NCI-H460 (cell line): ENCODE measurements around the gene C2orf76. TPM values are rescaled to one million over a fixed set of nuclear protein-coding genes. Genes with fewer than 3 reads are reported as not detected.
"Not testable (repeated sequence)": the region's sequence is repeated elsewhere in the genome, so short reads cannot be mapped to it uniquely, and the experiment has no call there.

ENCODE experiments used
- DNase-seq: peaks from one replicate; pipeline ENCODE4 v3.0.0-alpha.2; 2016; ENCODE audit warnings: low read depth; ENCODE audit errors: extremely low read depth
- total RNA-seq: library from RNA; depleted of rRNA; stranded (reverse); fragments of >200 nt; shearing (Covaris generic); gene quantifications from 2 replicates; pipeline ENCODE4 v1.2.3, GENCODE V29; 2014

The C2orf76 gene
- total RNA-seq, 1 experiment from 2014 or later: 24.0 TPM

DNA sequence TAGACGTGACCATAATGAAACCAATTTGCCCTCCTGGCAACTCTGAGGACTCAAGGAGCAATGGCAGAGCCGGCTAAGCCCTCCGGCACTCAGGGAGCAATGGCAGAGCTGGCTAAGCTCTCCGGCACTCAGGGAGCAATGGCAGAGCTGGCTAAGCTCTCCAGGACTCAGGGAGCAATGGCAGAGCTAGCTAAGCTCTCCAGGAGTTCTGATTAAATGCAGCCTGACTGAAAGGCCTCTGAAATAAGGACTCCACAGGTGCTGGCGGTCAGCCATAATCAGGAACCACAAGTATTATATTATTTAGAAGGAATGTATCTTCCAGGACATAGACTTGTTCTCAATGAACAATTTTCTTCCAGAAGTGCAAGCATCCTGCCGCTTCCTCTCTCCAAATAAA lies 65.2 kb downstream of the C2orf76 start:
- no peak for DNase-seq

DNA sequence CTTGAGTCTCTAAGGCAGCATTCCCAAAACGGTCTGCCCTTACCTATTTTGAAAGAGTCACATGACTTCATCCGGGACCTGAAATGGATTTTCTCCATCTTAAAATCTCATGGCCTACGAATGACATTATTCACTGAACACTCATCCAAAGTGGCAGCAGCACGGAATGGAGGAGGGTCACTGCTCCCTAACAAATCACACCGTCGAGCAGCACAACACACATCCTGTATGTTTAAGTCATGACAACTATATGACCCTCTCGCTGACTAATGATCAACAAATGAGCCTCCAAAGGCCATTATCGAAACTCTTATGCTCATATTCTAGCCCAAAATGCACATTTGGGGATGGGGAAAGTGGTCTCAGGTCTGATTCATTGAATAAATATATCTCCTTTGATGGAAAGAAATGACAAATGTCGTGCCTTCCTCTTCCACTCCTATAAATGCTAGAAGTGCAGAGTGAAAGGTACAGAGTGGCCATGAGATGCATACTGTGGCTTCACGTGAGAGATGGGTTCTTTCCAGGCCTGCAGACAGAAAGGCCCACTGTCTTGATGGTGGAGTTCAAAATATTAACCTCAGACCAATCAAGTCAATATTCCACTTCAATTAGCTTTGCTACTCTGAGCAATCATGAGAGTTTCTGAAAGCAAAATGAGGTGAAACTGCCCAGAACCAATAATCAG lies 70.8 kb downstream of the C2orf76 start:
- DNase-seq: no peak

DNA sequence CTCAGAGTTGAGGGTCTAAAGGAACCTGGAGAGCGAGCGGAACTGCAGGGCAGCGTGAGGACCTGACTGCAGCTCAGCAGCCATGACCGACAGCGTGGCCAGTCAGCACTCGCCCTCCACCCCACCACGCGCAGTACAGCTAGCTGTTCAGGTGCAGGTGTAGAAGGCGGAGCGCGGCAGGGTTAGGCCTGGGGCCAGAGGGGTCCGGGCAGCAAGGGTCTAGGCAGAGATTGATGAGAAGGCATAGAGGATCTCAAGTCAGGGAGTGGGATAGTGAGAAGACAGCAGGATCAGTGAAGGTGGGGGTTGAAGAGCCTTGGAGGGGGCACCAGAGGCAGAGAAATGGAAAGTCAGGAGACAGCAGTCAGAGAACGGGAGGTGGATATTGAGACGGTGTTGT lies 72.0 kb downstream of the C2orf76 start:
- DNase-seq: no peak

DNA sequence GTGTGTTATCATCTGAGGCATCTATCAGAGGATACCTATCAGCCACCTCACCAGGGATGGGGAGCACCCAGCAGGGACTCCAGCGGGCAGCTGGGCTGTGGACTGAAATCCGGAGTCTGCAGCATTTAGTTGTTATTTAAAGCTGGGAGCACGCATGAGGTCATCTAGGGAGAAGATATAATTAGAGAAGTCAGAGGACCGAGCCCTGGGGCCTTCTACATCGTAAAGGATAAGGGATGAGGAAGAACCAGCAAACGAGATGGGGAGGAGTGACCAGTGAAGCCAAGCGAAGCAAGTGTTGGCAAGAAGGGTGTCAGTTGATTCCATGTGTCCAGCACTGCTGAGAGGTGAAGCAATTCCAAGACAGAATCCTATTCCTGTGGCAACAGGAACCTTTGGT lies 72.7 kb downstream of the C2orf76 start:
- no peak for DNase-seq

DNA sequence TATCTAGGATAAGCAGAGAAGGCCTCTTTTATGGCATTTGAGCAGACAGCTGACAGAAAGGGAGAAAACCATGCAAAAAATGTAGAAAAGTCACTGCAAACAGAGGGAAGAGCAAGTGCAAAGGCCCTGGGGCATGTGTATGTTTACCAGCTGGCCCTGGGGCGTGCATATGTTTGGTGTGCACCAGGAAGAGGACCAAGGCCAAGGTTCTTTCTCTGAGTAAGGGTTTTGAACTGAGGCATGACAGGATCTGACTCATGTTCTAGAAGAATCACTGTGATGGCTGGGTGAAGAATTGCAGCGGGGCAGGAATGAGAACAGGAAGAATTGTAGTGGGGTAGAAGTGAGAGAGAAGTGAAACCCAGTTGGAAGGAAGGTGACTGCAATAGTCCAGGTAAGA lies 73.4 kb downstream of the C2orf76 start:
- DNase-seq: no peak

DNA sequence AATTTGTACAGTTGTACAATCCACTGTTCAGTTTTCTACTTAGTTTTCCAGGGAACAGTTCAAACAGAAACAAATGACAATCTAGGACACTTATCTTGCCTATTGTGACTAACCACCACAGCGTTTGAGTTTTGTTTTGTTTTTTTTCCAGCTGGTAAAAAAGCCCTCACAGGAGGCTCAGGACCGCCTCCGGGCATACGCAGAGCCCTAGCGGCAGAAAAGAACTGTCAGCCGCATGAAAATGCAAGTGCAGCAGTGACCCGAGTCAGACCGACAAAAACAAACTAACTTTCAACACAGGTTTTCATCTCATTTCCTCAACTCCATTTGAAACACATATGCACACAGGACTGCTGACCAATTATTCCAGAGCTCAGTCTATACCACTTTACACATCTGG lies 74.4 kb downstream of the C2orf76 start:
- no peak for DNase-seq

DNA sequence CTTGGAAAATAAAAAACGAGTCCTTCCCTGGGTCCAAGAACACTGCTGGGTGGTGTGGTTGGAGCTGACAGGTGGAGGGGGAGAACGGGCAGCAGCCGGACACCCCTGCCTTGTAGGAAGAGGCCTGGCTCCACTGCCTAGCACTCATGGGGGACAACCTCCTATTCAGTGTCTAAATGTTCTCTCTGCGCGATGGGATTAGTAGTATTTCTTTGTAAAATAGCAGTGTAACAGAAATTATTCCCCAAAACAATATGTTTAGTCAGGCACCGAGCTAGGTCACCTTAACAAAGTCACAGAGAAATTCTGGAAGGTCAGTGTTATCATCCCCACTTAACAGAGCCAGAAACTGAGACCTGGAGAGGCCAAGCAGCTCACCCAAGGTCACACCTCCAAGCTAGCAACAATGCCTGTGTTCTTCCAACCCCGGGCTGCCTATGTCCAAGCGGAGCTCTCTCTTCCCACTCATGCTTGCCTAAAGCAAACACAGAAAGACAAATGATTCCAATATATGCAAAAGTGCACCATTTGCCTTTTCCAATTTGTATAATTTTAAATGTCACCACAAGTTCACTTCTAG lies 75.0 kb downstream of the C2orf76 start:
- DNase-seq: no peak

DNA sequence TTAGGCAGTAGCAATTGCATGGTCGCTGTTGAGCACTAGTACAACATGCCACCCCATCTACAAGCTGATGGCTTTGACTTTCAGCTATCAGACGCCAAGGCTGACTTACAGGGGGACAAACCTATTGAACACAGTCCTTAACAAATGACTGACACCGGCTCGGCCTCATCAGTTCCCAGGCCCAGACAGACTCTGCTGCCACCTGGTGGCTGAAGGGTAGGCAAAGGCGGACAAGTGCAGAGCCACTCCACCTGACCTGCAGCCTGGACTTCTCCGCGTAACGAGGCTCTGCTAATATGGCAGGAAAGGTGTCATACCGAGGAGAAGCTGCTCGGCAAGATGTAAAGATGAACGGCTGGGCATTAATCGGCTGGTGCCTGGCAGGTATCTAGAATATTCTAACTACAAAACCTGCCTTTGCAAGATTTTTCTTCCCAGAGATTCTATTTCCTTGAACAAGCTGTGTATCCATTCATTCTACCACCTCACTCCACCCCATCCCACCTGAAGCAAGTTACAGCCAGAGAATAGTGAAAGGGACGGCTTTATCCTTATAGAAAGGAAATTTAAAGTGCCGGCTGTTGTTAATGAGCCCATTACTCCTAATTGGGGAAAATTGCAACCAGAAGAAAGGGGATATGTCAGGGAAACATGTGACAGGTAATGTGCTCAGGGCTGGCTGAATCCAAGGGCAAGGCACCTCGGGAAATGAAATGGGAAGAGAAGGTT lies 75.6 kb downstream of the C2orf76 start:
- peak; percentile 62 for DNase-seq

DNA sequence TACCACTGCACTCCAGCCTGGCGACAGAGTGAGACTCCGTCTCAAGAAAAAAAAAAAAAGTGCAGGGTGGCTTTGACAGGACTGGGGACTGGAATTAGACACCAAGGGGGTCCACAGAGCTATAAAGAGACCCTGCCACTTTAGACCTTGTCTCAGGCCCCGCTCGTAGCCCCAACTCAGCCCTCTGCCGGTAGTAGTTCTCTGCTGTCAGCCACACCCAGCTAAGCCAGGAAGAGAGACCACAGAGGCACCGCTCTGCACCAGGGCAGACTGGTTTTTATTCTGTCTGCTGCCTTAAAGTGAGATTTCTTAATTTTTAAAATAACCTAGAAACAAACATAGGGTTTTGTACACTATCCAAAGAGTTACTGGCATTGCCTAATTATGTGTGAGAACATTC lies 77.0 kb downstream of the C2orf76 start:
- no peak for DNase-seq

DNA sequence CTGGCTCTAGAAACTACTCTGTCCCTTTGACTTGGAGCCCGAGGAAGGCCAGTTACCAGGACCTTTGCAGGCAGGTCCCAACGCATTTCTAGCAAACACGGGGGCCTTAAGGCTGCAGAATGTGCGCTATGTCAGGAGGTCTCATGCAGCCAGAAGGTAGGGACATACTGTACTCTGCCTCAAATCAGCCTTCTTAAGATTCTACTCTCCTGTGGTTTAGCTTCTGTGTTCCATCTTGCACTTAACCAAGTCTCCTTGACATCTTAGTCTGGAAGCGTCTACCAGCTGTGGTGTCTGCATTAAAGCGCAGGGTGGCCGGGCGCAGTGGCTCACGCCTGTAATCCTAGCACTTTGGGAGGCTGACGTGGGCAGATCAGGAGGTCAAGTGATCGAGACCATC lies 77.5 kb downstream of the C2orf76 start:
- no peak for DNase-seq

DNA sequence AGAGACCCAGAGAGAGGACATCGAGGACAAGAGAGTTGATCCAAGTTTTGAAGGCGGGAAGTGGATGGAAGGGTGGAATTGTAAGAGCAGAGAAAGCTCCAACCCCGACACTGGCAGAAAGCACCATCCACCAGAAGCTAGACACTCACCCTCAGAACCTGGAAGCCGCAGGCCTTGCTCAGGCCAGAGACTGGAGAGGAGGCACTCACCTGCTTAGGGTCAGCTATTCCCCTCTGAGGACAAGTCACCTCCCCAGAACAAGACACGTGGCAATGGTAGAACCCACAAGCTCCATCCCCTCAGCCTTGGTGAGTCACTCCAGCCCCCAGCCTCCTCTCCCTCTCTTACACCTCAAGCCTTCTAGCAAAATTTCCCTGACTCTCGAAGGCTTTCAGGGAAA lies 78.1 kb downstream of the C2orf76 start:
- DNase-seq: no peak

DNA sequence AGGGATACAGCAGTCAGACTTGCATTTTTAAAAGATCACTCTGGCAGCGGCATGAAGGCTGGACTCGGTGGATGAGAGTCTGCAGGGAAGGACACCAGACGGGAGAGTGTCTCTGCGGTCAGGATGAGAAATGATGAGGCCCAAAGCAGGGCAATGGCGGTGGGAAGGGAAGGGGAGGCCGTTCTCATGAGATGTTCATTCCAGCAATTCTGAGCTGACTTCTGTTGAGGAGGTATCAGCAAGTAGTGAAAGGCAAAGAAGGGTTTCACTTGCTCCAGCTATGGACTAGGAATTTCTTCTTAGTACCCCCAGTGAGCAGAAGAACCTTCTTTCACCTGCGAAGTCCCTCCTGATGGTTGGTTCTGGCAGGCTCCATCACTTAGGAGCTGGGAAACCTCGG lies 80.0 kb downstream of the C2orf76 start:
- no peak for DNase-seq

DNA sequence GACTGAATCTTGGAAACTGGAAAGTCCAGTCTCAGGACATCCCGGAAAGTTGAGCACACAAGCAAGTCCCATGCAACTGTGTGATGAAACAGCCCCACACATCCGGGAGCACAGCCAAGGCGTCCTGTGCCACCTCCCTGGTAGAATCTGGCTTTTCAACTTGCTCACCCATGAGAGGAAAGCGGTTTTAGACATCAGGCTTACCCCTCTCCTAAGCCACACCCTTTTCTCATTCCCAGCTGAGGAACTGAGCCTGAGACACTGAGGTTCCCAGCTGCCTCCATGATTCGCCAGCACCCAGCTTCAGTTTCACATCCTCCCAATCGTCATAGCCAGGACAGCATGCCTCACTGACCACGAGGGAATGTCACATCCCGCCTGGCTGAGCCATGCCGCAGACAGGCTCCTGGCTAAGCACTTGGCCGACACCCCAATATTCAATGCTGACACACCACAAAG lies 82.7 kb downstream of the C2orf76 start:
- no peak for DNase-seq

DNA sequence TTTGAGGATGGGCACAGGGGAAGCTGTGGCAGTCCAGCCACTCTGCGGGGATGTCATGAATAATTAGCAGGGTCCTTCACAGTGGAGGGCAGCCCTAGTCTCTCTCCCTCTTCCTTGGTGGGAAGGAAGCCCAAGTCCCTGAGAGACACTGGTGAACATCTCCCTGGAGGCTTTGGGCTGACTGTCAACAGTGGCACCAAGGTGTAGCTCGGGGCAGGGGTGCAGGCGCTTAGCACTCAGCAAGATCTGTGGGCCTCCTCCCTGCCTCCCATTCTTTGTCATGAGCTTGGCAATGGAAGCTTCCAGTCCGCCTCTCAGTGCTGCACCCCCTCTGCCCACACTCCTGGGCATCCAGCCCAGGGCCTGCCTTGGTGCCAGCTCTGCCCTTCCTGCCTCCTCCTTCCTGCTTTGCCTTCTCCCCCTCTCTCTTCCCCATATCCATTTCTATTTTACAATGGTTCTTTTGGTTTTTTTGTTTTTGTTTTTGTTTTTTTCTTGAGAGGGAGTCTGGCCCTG lies 83.6 kb downstream of the C2orf76 start:
- no peak for DNase-seq

DNA sequence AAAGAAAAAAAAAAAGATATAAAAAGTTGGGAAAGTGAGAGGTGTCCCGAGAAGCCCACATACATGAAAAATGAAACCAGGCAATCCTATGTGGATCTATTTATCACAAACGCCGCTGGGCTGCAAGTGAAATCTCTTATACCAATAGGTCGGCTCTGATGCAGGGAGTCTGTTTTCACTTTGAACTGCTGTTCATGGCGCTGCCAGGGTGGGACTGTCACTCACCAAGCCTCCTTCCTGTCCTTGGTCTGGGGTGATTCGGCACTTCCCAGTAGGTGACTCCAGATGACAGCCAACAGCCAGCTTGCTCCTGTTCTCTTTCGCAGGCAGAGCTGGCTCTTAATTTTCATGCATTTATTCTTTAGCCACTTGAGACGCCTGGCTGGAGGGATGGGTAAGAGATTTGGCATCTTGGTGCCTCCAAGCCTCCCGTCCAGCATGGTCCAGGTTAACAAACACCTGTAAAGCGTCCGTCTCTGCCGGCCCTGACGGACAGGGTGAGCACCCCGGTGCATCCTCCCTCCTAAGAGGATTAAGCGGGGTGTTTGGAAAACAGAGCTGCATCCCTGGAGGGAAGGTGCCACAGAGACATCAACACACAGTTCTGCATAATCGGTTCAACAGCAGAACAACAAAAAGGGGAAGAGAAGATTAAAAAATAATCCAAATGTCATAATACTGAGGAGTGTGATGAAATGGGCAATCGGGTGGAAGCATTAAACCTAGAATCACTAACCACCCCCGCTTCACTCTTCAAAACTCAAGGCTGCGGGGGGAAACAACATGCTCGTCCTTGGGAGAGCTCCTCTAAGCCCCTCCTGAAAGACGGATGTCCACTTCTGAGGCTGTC lies 84.3 kb downstream of the C2orf76 start:
- DNase-seq: no peak

DNA sequence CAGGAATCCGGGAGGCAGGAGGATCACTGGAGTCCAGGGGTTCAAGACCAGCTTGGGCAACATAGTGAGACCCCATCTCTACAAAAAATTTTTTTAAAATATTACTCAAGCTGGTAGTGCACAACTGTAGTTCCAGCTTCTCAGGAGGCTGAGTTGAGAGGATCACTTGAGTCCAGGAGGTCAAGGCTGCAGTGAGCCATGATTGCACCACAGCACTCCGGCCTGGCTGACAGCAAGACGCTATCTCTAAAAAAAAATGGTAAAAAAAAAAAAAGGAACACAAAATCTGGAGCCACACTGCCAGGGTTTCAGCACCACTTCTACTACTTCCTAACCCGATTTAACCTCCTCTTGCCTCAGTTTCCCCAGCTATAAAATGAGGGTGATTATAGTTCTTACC lies 86.0 kb downstream of the C2orf76 start:
- DNase-seq: no peak

DNA sequence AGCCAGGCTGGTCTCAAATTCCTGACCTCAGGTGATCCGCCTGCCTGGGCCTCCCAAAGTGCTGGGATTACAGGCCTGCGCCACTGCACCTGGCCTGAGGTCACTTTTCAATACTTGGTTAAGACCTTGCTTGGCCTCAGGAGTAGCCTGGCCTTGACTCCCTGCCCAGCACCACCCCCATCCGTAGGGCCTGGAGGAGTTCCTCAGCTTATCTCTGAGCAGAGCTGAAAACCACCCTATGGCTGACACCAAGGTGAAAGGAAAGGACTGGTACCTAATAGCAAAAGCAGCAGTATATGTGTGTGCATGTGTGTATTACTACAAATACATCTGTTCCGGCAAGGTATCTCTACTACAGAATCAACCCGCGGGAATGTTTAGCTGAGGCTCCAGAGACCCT lies 87.0 kb downstream of the C2orf76 start:
- no peak for DNase-seq

DNA sequence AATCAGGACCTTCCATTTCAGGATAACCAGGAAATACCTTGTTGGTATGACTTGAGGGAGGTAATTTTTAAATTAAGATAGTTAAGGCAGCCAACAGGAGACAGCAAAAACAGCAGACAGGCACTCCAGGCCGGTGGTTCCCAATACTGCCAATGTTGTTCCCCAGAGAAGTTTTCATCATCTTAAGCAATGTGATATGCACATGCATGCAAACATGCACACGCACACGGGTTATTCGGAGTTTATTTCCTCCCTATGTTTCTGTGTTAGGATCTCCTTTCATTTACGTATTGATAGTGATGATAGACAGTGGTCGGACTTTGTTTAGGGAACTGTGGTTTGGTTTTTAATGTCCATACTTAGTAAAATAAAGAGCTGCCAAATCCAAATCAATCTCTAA lies 87.7 kb downstream of the C2orf76 start:
- no peak for DNase-seq

DNA sequence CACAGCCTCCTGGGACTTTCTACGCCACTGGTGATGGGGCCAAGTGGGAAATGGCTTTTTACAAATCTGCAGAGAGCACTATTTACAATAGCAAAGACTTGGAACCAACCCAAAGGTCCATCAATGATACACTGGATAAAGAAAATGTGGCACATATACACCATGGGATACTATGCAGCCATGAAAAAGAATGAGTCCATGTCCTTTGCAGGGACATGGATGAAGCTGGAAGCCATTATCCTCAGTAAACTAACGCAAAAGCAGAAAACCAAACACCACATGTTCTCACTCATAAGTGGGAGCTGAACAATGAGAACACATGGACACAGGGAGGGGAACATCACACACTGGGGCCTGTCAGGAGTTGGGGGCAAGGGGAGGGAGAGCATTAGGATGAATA lies 88.2 kb downstream of the C2orf76 start:
- not testable (repeated sequence) for DNase-seq

DNA sequence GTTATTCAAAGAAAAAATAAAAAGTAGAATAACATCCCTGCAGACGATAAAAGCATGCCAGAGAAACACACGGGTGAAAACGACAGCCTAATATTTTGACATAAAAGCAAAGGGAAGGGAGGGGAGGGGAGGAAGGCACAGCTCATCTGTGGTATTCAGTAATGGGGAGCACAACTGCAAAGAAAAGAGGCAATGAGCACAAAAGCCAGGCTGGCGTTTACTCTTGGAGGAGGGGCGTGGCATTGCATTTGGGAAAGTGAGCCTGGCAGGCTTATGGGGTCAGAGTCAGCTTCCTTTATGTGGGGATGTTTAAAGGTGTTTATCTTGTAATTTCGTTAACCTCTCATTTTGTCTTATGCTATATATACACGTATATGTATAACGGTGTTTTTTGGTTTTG lies 89.8 kb downstream of the C2orf76 start:
- no peak for DNase-seq

DNA sequence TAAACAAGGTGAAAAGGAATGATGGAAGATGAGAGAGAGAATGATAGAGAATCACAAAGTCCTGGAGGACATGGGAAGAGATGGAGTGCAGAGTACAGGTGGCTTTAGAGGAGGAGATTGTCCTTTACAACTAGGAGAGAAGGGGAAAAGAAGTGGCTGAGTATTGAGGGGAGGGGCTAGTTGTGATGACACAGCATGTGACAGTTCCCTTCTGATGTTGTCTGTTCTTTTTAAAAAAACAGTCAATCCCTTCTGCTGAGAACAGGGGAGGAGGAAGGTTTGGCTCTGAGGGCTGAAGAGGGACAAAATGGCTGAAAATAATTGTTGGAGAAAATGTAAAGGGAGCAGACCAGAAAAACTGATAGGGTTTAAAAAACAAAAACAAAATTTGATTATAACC lies 99.0 kb downstream of the C2orf76 start:
- no peak for DNase-seq
